DOHH2 (cell line): ENCODE measurements around the gene NMT2.

ENCODE experiments used
- CTCF ChIP-seq: fragments of 200-600 bp; sonication (generic); IDR thresholded peaks from one replicate; pipeline ENCODE4 v1.5.1; 2014; ENCODE audit warnings: antibody characterized with exemption, mild to moderate bottlenecking, low read depth, low read length; ENCODE audit not compliant: poor library complexity, severe bottlenecking
- EZH2phosphoT487 ChIP-seq: fragments of 200-600 bp; sonication (generic); IDR thresholded peaks from 2 replicates; pipeline ENCODE4 v1.6.1; 2017; ENCODE audit warnings: borderline replicate concordance, mild to moderate bottlenecking, antibody characterized with exemption, low read length, moderate library complexity, mixed read lengths

GRCh38 chr10:15060638-15061037 lies 107.9 kb downstream of the NMT2 start:
- TF ChIP-seq CTCF, result no peak
- TF ChIP-seq EZH2phosphoT487, result no peak
